ENCODE measurements around the gene GPRC6A.

- TF ChIP-seq EZH2 (IDR thresholded peaks at IDR 0.05; ENCODE audit: borderline replicate concordance, low read length) (no peak), CTCF (IDR thresholded peaks at IDR 0.05; ENCODE audit: low read length) (no peak)
Observed at GRCh38 chr6:116766506-116767176, 62.2 kb downstream of the GPRC6A start.
